GM18870 (cell line): Measurements from ENCODE around the gene INSIG1.
A peak's percentile ranks its signal among the peaks of the same experiment; 100 is the strongest.

Source experiments
- ATAC-seq: cut with Tn5 transposase; IDR thresholded peaks from one replicate; pipeline ENCODE4 v1.9.1; 2021; ENCODE audit warnings: moderate library complexity; ENCODE audit not compliant: unreplicated experiment

Gene INSIG1

GRCh38 chr7:155297517-155298287 is at the start of gene INSIG1:
INSIG1 (plus strand) TSS chr7:155297878; CDS start chr7:155298286, 408 bp downstream.
- peak; percentile 34 for ATAC-seq

- no peak for ATAC-seq
Observed at GRCh38 chr7:155248366-155248756, 49.3 kb upstream of the INSIG1 start.

- no peak for ATAC-seq
Observed at GRCh38 chr7:155251831-155252230, 45.8 kb upstream of the INSIG1 start.

GRCh38 chr7:155252444-155252887 is 45.2 kb upstream of the INSIG1 start:
- ATAC-seq: no peak

GRCh38 chr7:155252892-155253501 is 44.7 kb upstream of the INSIG1 start:
- no peak for ATAC-seq

GRCh38 chr7:155254018-155254417 is 43.7 kb upstream of the INSIG1 start:
- no peak for ATAC-seq

- ATAC-seq: no peak
Observed at GRCh38 chr7:155255071-155255470, 42.6 kb upstream of the INSIG1 start.

GRCh38 chr7:155255621-155256020 is 42.1 kb upstream of the INSIG1 start:
- ATAC-seq: no peak

- no peak for ATAC-seq
Observed at GRCh38 chr7:155256081-155256760, 41.5 kb upstream of the INSIG1 start.

- ATAC-seq: no peak
Observed at GRCh38 chr7:155256761-155257481, 40.8 kb upstream of the INSIG1 start.

GRCh38 chr7:155257482-155258225 is 40.0 kb upstream of the INSIG1 start:
- ATAC-seq: no peak

- no peak for ATAC-seq
Observed at GRCh38 chr7:155258226-155258560, 39.5 kb upstream of the INSIG1 start.

- ATAC-seq: no peak
Observed at GRCh38 chr7:155259866-155260497, 37.7 kb upstream of the INSIG1 start.

- ATAC-seq: no peak
Observed at GRCh38 chr7:155260498-155260872, 37.2 kb upstream of the INSIG1 start.

GRCh38 chr7:155261031-155261985 is 36.4 kb upstream of the INSIG1 start:
- no peak for ATAC-seq

GRCh38 chr7:155262031-155262430 is 35.6 kb upstream of the INSIG1 start:
- ATAC-seq: no peak

GRCh38 chr7:155263051-155263450 is 34.6 kb upstream of the INSIG1 start:
- ATAC-seq: no peak

GRCh38 chr7:155263581-155264143 is 34.0 kb upstream of the INSIG1 start:
- no peak for ATAC-seq

- no peak for ATAC-seq
Observed at GRCh38 chr7:155265144-155265543, 32.5 kb upstream of the INSIG1 start.
